ENCODE data around the gene PPP2CA. TPM values are rescaled to one million over a fixed set of nuclear protein-coding genes. Genes with fewer than 3 reads are reported as not detected.

The PPP2CA gene
- total RNA-seq, 2 donors from 2014 or later, result 137 to 147 TPM

DNA sequence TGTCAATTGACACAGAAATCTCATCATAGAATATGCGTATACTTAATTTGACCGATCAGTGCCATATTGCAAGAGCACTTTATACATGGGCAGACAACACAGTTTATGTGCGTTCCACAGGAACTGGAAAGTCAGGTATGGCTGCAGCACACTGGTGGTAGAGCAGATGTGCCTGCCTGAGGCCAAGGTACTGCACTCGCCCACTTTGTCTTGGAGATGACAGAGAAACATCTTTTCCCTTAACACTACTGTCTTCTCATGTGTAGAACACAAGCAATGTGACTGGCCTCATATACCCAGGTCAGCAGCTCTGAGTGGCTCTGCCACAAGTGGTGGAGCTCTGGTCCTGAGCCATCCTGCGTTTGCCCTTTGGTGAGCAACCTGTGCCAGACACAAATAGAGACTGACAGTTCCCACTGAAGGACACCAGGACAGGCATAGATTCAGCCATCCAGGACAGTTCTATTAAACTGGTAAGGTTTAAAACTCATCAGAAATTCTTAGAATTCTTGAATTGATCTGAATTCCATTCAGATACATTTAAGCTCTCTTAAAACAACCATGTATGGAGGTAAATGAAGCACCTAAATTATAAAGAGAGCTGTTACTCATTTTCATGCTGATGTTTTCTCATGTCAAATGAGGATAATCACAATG lies 21.0 kb upstream of the PPP2CA start:
- Histone ChIP-seq H3K27ac (peak overlapping the region; percentile 60 to 65), H3K36me3 (no peaks in the 10 kb centered on the region), H3K4me3 (no peak overlapping the region), H3K27me3 (no peaks in the 10 kb centered on the region), H3K9me3 (no peaks in the 10 kb centered on the region), H3K4me1 (peaks cover 0 to 15% of the 10 kb centered on the region in 2 donors)
- TF ChIP-seq CTCF (IDR thresholded peaks at IDR 0.05), result no peak
- no peak for DNase-seq (ENCODE audit: low spot score)

- no peak for TF ChIP-seq CTCF (IDR thresholded peaks at IDR 0.05)
- DNase-seq (ENCODE audit: low spot score), result no peak
- H3K36me3 ChIP-seq, result no peaks in the 10 kb centered on the region
- H3K27me3 ChIP-seq, result no peaks in the 10 kb centered on the region
- no peak overlapping the region for H3K4me3 ChIP-seq
- peak overlapping the region; percentile 60 to 65 for H3K27ac ChIP-seq
- H3K9me3 ChIP-seq, result no peaks in the 10 kb centered on the region
- peaks cover 0 to 25% of the 10 kb centered on the region in 2 donors for H3K4me1 ChIP-seq
These were observed 19.8 kb upstream of the PPP2CA start for GRCh38 chr5:134245692-134246091.

- Histone ChIP-seq H3K9me3 (no peaks in the 10 kb centered on the region), H3K27ac (peak overlapping the region; percentile 60)
- DNase-seq (ENCODE audit: low spot score), result no peak
These were observed 19.3 kb upstream of the PPP2CA start for GRCh38 chr5:134245101-134245604.

GRCh38 chr5:134242146-134242545 lies 16.3 kb upstream of the PPP2CA start:
- DNase-seq (ENCODE audit: low spot score), result no peak
- no peaks in the 10 kb centered on the region for H3K36me3 ChIP-seq
- H3K4me3 ChIP-seq, result no peak overlapping the region
- H3K27me3 ChIP-seq, result no peaks in the 10 kb centered on the region
- no peak for TF ChIP-seq CTCF (IDR thresholded peaks at IDR 0.05)
- peak overlapping the region; percentile 77 to 90 for H3K27ac ChIP-seq
- no peaks in the 10 kb centered on the region for H3K9me3 ChIP-seq
- peaks cover 0 to 34% of the 10 kb centered on the region in 2 donors for H3K4me1 ChIP-seq

More at GRCh38 chr5:134245101-134245604, 19.3 kb upstream of the PPP2CA start:
- TF ChIP-seq CTCF (IDR thresholded peaks at IDR 0.05), result no peak
- H3K36me3 ChIP-seq, result no peaks in the 10 kb centered on the region
- H3K27me3 ChIP-seq, result no peaks in the 10 kb centered on the region
- H3K4me3 ChIP-seq, result no peak overlapping the region
- peaks cover 0 to 30% of the 10 kb centered on the region in 2 donors for H3K4me1 ChIP-seq

DNA sequence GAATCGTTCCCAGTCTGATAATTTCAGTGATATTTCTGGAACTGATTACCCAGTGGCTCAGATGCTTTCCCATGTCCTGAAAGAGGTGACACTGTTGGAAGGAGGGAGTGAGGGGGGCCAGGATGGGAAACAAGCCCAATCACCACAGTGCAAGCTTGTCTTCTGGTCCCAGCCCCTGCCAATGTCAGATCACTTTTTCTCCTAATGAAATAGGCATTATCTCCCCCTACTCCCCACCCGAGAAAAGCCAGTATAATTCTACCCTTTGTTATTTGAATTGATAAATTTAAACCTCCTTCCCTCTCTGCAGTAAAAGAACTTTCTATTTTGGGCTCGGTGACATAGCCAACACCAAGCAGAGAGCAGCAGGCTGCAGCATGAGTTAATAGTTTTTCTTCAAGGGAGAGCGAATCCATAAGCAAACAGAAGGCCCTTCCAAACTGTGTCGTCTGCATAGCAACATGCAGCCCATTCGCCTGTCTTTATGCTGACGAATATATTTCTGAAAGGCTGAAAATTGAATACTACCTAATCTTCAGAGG lies 14.6 kb upstream of the PPP2CA start:
- Histone ChIP-seq H3K9me3 (no peaks in the 10 kb centered on the region), H3K27ac (peak overlapping the region; percentile 77 to 90), H3K27me3 (no peaks in the 10 kb centered on the region), H3K4me3 (peak overlapping the region in 1 of 2 donors; percentile 9), H3K36me3 (no peaks in the 10 kb centered on the region), H3K4me1 (peaks cover 0 to 39% of the 10 kb centered on the region in 2 donors)
- DNase-seq (ENCODE audit: low spot score), result no peak
- TF ChIP-seq CTCF (IDR thresholded peaks at IDR 0.05), result no peak

Data from right atrium auricular region (tissue), 2 donors.